GM21381 (cell line): ENCODE data around the gene PTPRN2.

Source experiments
- ATAC-seq: cut with Tn5 transposase; IDR thresholded peaks from one replicate; pipeline ENCODE4 v1.9.1; 2021; ENCODE audit warnings: mild to moderate bottlenecking, moderate library complexity; ENCODE audit not compliant: unreplicated experiment

The PTPRN2 gene

GRCh38 chr7:158603773-158604755 is 16.4 kb upstream of the PTPRN2 start:
- ATAC-seq: peak; percentile 17

GRCh38 chr7:158602905-158603772 is 15.5 kb upstream of the PTPRN2 start:
- ATAC-seq: peak; percentile 45

- no peak for ATAC-seq
Observed at GRCh38 chr7:158602041-158602440, 14.4 kb upstream of the PTPRN2 start.

- ATAC-seq: no peak
Observed at GRCh38 chr7:158601090-158601489, 13.5 kb upstream of the PTPRN2 start.

GRCh38 chr7:158596745-158597144 is 9.1 kb upstream of the PTPRN2 start:
- ATAC-seq: no peak

GRCh38 chr7:158596309-158596708 is 8.7 kb upstream of the PTPRN2 start:
- no peak for ATAC-seq

GRCh38 chr7:158595068-158595467 is 7.4 kb upstream of the PTPRN2 start:
- no peak for ATAC-seq

GRCh38 chr7:158592541-158592940 is 4.9 kb upstream of the PTPRN2 start:
- ATAC-seq: no peak

GRCh38 chr7:158591944-158592343 is 4.3 kb upstream of the PTPRN2 start:
- no peak for ATAC-seq

- ATAC-seq: no peak
Observed at GRCh38 chr7:158590181-158590530, 2.5 kb upstream of the PTPRN2 start.

- ATAC-seq: no peak
Observed at GRCh38 chr7:158589653-158590052, 2.0 kb upstream of the PTPRN2 start.

GRCh38 chr7:158588878-158589442 is 1.3 kb upstream of the PTPRN2 start:
- no peak for ATAC-seq

- ATAC-seq: no peak
Observed at GRCh38 chr7:158588085-158588877, 658 bp upstream of the PTPRN2 start.

- ATAC-seq: no peak
Observed at GRCh38 chr7:158586499-158587161, 993 bp downstream of the PTPRN2 start.

GRCh38 chr7:158585721-158586498 is 1.7 kb downstream of the PTPRN2 start:
- no peak for ATAC-seq

- no peak for ATAC-seq
Observed at GRCh38 chr7:158584407-158584806, 3.2 kb downstream of the PTPRN2 start.

- no peak for ATAC-seq
Observed at GRCh38 chr7:158583810-158584209, 3.8 kb downstream of the PTPRN2 start.

GRCh38 chr7:158583143-158583542 is 4.5 kb downstream of the PTPRN2 start:
- no peak for ATAC-seq

GRCh38 chr7:158582089-158582456 is 5.5 kb downstream of the PTPRN2 start:
- ATAC-seq: no peak
